NCI-H1930 (cell line): ENCODE measurements around the gene SPDYE6.
"Not testable (repeated sequence)": the region's sequence is repeated elsewhere in the genome, so short reads cannot be mapped to it uniquely, and the experiment has no call there.

Experiments used
- DNase-seq, 2 experiments: peaks; one replicate each; lab custom pipeline; 2025; lab: John Stamatoyannopoulos, UW

SPDYE6 gene

DNA sequence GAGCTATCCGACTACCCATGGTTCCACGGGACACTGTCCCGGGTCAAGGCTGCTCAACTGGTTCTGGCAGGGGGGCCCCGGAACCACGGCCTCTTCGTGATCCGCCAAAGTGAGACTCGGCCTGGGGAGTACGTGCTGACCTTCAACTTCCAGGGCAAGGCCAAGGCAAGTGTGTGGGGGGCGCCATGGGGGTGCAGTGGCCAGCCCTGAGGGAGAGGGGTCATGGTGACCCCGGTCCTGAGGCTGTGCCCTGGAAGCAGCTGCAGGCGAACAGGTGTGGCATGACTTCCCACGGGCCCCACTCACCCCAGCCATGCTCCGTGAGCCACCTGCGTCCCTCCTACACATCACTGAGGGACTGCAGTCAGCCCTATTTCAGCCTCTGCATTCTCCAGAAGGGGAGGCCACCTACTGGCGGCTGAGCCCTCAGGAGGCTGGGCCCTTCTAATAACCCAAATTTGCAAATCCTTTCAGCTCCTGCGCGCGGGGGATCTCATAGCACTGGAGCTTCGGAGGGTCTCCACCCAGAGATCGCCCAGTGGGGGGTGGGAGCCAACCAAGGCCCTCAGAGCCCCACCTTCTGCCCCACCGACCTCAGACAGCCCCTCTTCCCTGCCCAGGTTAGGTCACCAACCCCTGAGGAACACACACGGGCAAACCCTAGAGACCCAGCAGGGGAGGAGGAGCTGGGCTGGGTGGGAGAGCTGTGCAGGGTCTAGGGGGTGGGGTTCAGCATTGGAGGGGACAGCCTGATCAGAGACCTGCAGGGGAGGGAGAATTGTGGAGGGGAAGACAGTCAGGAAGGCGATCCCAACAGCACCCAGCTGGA, 38.8 kb downstream of the SPDYE6 start:
- DNase-seq = no peak

DNA sequence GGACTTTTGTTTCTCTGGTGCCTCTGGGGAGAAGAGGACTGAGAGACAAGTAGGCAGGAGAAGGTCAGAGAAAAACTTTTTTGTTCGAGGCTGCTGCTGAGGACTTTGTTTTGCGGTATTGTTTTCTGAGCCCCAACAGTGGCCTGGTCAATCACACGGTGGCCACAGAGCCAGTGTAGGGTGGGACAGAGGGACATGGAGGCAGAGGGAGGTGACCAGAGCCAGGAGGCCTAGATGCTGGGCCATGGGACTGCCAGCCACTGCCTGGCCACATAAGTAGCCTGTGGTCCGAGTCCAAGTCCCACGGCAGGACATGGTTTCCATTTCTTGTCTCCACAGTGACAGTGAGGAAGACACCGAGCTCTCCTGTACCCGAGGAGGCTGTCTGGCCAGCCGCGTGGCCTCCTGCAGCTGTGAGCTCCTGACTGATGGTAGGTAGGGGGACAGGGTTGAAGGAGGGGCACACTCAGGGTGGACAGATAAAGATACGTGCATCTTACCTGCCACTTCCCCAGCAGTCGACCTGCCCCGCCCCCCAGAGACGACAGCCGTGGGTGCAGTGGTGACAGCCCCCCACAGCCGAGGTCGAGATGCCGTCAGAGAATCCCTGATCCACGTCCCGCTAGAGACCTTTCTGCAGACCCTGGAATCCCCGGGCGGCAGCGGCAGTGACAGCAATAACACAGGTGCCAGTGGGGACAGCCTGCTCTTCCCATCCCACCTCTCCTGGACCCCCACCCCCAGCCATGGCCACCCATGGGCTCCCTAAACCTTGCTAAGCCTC, 42.1 kb downstream of the SPDYE6 start:
- no peak for DNase-seq

DNA sequence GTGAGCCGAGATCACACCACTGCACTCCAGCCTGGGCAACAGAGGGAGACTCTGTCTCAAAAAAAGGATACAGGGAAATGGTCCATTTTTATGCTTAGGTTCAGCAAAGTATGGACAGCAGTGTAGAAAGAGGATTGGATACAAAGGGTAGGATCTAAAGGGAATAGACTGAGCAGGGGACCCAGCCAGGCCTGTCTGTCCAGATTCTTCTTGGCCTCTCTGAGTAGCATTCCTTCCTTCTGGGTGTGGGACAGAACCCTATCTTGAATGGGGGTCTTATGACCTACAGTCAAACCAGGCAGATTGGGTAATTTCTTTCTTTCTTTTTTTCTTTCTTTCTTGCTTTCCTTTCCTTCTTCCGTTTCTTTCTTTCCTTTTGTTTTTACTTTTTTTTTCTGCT, 43.9 kb downstream of the SPDYE6 start:
- DNase-seq = no peak

DNA sequence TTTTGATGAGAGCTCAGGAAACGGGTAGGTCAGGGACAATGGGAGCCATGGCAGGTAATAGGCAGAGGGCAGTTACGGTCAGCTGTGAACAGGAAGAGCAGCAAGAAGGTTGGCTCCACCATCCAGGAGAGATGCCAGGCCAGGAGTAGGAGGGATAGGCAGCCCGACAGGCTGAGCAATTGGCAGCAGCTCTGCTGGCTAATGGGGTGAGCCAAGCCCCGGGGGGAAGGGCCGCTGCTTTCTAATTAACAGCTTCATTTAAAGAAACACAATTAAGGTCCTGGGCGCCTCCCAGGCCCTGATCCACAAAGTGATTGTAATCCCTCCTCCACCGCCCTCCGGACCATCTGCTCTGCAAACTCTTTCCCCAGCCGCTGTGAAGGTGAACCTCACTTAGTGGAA, 45.8 kb downstream of the SPDYE6 start:
- DNase-seq = no peak

DNA sequence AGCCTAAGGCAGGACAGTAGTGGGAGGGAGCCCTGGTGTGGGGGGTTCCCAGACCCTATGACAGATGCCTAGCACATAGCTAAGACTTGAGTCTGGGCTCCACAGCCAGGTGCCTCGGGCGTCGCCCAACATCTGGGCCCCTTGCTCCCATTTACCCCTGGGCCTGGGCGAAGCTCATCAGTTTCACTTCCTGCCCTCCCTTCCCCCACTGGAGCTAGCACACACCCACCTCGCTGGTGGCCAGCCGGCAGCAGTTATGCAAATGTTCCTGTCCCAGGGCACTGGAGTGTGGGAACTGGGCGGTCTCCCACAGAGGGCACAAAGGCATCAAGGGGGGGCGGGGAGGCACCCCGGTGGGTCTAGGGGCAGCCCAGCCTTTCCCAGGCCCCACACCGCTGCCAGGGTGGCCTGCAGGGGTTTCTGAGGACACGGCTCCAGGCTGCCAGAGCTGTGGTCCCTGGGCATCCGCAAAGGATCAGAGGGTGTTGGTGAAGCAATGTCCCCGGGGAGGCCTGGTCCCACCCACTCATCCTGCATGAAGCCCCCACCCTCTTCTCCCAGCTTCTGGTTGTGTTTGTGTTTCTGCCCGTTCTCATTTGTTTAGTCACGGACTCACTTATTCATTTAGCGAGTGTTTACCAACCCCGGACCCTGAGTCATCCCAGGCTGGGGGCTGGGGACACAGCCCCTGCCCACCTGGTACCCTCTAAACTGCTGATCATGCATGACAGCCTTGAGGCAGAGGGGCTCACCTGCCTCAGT, 49.1 kb downstream of the SPDYE6 start:
- DNase-seq = no peak

DNA sequence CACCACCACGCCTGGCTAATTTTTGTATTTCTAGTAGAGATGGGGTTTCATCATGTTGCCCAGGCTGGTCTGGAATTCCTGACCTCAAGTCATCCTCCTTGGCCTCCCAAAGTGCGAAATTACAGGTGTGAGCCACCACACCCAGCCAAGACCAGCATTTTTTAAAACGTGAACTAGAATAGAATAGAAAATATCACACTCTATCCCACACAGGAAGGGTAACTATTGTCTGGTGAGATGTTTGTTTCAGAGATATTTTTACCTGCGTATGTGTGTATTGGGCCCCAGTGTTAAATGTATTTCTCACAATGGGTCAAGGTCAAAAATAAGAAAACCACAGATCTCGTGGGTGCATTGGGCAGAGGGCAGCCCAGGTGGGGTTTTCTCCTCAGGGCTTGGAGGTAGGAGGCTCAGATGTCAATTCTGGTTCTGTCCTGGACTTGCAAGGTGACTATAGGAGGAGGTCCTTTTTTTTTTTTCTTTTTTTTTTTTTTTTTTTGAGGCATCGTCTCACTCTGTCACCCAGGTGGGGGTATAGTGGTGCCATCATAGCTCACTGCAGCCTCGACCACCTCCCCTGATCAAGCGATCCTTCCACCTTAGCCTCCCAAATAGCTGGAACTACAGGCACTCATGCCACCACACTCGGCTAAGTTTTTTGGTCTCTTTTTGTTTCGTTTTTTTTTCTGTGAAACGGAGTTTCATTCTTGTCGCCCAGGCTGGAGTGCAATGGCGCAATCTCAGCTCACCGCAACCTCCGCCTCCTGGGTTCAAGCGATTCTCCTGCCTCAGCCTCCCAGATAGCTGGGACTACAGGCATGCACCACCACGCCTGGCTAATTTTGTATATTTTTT, 50.6 kb downstream of the SPDYE6 start:
- no peak for DNase-seq

DNA sequence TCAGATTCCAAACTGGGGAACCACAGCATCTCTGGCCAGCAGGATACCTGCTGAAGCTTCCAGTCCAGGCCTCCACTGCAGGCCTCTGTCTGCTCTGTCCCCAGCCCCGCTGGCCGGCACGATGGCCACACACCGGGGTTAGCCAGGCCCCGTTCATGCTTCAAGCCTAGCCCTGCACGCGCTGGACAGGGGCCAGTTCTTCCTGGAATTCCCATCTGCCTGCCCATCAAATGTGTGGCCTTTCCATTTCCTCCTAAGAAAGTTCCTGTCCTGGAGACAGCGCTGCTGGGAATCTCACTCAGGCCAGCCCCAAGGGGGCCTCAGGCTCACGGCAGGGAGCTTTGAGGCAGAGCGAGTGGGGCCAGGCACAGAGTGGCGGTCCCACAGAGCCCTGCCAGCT, 51.6 kb downstream of the SPDYE6 start:
- DNase-seq = no peak

DNA sequence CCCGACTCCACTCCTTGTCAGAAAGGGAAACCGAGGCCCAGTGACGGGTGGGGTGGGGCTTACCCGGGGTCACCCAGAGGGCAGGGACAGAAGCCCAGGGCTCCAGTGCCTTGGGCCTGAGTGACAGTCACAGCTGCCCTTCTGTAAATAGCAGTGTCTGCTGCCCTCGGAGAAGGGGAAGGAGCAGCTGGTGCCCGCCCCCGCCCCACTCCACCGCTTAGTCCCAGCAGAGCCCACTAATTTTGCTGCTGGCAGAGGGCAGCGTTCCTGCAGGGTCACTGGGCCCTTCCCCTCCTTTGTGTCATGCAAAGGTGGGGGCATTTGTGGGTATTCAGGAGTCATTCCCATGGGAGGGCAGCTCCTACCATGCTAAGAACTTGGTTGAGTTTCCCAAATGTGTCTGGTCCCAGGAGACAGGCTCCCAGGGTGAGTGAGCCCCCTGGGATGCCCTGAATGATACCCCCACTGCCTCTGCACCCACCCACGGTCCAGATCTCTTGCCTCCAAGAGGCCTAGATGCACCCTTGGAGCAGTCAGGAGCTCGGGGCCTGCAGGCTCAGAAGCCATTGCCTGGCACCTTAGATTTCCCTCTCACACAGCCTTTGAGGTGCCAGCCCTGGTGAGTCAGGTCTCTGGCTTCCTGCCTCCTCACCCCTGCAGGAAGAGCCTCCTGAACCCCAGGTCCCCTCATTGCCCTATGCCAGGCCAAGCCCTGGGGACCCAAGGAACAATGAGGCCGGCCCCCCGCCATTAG, 52.4 kb downstream of the SPDYE6 start:
- no peak for DNase-seq

DNA sequence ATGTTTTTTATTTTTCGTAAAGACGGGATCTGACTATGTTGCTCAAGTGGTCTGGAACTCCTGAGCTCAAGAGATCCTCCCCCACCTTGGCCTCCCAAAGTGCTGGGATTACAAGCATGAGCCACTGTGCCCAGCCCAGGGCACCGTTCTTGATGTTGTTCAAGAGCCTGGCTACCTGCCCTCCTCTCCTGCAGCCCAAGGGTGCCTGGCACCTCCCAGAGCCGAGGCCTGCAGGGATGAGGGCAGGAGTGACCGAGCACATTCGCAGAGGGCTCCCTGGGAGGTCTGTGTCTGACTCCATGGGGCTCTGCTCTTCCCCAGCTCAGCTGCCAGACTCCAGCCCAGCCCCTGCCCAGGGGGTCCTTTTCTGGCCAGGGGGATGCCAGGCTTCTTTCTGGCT, 54.2 kb downstream of the SPDYE6 start:
- DNase-seq = no peak

DNA sequence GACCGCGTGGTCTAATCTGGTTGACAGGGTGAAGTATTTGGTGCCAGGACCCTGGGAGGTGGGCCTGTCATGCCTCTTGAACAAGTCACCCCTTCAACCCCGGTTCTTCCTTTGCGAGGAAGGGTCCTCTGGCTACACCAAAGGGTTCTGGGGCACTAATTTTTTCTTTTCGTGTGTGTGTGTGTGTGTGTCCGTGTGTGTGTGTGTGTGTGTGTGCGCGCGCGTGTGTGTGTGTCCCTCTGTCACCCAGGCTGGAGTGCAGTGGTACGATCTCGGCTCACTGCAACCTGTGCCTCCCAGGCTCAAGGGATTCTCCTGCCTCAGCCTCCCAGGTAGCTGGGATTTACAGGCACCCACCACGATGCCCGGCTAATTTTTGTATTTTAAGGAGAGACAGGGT, 54.9 kb downstream of the SPDYE6 start:
- DNase-seq = not testable (repeated sequence)

DNA sequence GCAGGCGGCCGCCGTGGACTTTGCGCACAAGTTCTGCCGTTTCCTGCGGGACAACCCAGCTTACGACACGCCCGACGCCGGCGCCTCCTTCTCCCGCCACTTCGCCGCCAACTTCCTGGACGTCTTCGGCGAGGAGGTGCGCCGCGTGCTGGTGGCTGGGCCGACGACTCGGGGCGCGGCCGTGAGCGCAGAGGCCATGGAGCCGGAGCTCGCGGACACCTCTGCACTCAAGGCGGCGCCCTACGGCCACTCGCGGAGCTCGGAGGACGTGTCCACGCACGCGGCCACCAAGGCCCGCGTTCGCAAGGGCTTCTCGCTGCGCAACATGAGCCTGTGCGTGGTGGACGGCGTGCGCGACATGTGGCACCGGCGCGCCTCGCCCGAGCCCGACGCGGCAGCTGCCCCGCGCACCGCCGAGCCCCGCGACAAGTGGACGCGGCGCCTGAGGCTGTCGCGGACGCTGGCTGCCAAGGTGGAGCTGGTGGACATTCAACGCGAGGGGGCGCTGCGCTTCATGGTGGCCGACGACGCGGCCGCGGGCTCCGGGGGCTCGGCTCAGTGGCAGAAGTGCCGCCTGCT, 55.5 kb downstream of the SPDYE6 start:
- no peak for DNase-seq

DNA sequence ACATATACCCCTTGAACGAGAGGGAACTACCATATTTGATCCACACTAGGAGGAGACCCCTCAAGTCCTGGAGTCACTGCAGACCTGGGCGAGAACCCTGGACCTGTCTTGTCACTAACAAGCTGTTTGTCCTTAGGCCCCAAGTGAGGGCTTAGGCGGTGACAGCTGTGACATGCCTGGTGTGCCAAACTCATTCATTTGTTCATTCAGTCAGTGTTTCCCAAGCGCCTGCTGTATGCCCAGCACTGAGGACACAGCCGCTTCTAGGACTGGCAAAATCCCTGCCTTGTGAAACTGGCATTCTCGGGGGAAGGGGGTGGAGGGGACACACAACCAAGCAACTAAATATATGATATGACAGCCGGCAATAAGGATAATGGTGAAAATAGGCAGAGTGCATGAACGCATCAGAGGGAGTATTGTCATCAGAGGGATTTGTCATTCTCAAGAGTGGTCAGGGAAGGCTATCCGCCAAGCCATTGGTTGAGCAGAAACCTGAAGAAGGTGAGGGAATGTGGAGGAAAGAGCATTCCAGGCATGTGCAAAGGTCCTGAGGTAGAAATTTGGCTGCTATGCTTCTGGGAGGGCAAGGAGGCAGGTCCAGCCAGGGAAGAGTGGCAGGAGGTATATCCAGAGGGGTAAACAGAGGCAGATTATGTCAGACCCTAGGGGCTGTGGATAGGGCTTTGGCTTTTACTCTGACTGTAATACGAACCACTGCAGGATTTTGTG, 58.6 kb downstream of the SPDYE6 start:
- DNase-seq = no peak

DNA sequence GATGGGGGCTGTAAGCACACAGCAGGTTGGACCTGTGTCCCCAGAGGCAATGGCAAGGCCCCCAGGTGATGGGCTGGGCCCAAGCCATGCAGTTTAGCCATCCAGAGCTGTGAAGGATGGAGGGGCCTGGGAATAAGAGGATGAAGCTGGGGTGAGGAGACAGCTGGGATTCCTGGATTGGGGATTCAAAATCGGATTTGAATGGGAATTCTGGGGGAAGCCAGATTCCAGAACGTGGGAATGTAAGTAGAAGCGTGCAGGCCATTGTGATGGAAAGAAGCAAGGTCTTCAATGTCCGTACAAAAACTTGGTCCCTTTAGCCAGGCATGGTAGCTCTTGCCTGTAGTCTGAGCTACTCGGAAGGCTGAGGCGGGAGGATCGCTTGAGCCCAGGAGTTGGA, 59.7 kb downstream of the SPDYE6 start:
- DNase-seq = no peak

DNA sequence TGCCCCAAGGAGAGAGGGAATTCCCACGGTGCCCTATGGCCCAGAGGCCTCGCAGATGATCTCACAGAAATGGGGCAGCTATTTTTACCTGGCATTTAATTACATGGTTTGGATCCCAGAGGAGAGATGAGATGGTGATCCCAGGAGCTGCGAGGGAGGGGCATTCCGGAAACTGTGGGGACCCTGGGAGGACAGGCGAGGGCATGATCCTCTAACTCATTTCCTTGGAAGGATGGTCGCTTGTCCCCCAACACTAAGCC, 60.1 kb downstream of the SPDYE6 start:
- no peak for DNase-seq
